Spleen (tissue), 11 donors: ENCODE measurements around the gene NECTIN4. TPM values are rescaled to one million over a fixed set of nuclear protein-coding genes. Genes with fewer than 3 reads are reported as not detected.
A peak's percentile ranks its signal among the peaks of the same experiment; 100 is the strongest.
"Not testable (repeated sequence)": the region's sequence is repeated elsewhere in the genome, so short reads cannot be mapped to it uniquely, and the experiment has no call there.

Source experiments
- DNase-seq: peaks from one replicate; pipeline ENCODE4 v3.0.0-alpha.2; 2020
- H3K27ac ChIP-seq, 8 donors: fragments of 200-600 bp; sonication (generic) in 7 of 8; 1 replicate in 4 of 8; 2 replicates in 4 of 8; pipeline versions ENCODE4 v1.5.0 to v1.8.0; 2016 to 2021; ENCODE audit warnings: inconsistent platforms in 4 of 8, mild to moderate bottlenecking in 4 of 8, moderate library complexity in 1 of 8
- H3K27me3 ChIP-seq, 7 donors: fragments of 200-600 bp; sonication (generic) in 6 of 7; replicated peaks in 1 of 7; 1 replicate in 4 of 7; 2 replicates in 3 of 7; pipeline versions ENCODE4 v1.5.0 to v1.8.0; 2016 to 2021; ENCODE audit warnings: inconsistent platforms in 3 of 7, mild to moderate bottlenecking in 1 of 7
- H3K36me3 ChIP-seq, 6 donors: fragments of 200-600 bp; sonication (generic) in 5 of 6; 1 replicate in 4 of 6; 2 replicates in 2 of 6; pipeline versions ENCODE4 v1.5.0 to v1.8.0; 2016 to 2021; ENCODE audit warnings: inconsistent platforms in 2 of 6
- H3K4me1 ChIP-seq, 6 donors: fragments of 200-600 bp; sonication (generic) in 5 of 6; 1 replicate in 3 of 6; 2 replicates in 3 of 6; pipeline versions ENCODE4 v1.5.0 to v1.8.0; 2016 to 2021; ENCODE audit warnings: inconsistent platforms in 3 of 6
- H3K4me3 ChIP-seq, 8 donors: fragments of 200-600 bp; sonication (generic) in 7 of 8; 1 replicate in 4 of 8; 2 replicates in 4 of 8; pipeline versions ENCODE4 v1.5.0 to v1.8.0; 2016 to 2021; ENCODE audit warnings: inconsistent platforms in 4 of 8, mild to moderate bottlenecking in 4 of 8, moderate library complexity in 2 of 8
- H3K9me3 ChIP-seq, 8 donors: fragments of 200-600 bp; sonication (generic) in 7 of 8; 1 replicate in 4 of 8; 2 replicates in 4 of 8; pipeline versions ENCODE4 v1.5.0 to v1.8.0; 2016 to 2021; ENCODE audit warnings: inconsistent platforms in 4 of 8
- CTCF ChIP-seq, 11 experiments: fragments of 200-600 bp in 7 of 11; fragments of 450-650 bp in 4 of 11; sonication (generic) in 4 of 11; IDR thresholded peaks in 8 of 11; conservative IDR thresholded peaks in 3 of 11; 1 replicate in 7 of 11; 2 replicates in 4 of 11; pipeline versions ENCODE4 v1.4.0 to v1.8.0; 2016 to 2021; ENCODE audit warnings: antibody characterized with exemption in 11 of 11, inconsistent platforms in 4 of 11, mild to moderate bottlenecking in 1 of 11
- POLR2A ChIP-seq, 3 donors: fragments of 450-650 bp; IDR thresholded peaks; one replicate each; pipeline ENCODE4 v1.5.1; 2017; ENCODE audit warnings: antibody characterized with exemption in 3 of 3, mild to moderate bottlenecking in 1 of 3
- POLR2AphosphoS5 ChIP-seq, 3 donors: sonication (generic); formaldehyde crosslinking; IDR thresholded peaks; one replicate each; pipeline ENCODE4 v1.5.1; 2017; ENCODE audit warnings: antibody characterized with exemption in 3 of 3
- WGBS, 5 donors: extraction: QIAGEN DNeasy Blood & Tissue Kit in 3 of 5; methylation state at CpG; one replicate each; pipeline versions ENCODE4 v1.1.5 to v1.1.7; 2013 to 2018; 5-methylcytosine and 5-hydroxymethylcytosine counted together
- intact Hi-C: fragments of 100-400 bp; cut with DNase I; formaldehyde crosslinking; loops from one replicate; pipeline ENCODE4 v1.15.0; 2023; ENCODE audit warnings: low total_unique reads
- polyA plus RNA-seq, 3 donors: library from polyadenylated mRNA; stranded (reverse); fragments of 200-250 nt; gene quantifications; one replicate each; pipeline ENCODE4 v1.2.1, GENCODE V29; 2013
- total RNA-seq, 7 donors: library from RNA; depleted of rRNA in 3 of 7; stranded (reverse); fragments of >200 nt in 3 of 7; fragmentation: NEBNext Ultra II Directional in 4 of 7; extraction: Animal tissue kit (Norgen Biotek cat#: 25700) in 4 of 7; gene quantifications; one replicate each; pipeline versions ENCODE4 v1.1.0 to v1.2.1, GENCODE V29; 2016 to 2021
- donor health status: healthy with polysubstance abuse.
- donor health status: DM: no; HTN: no; CAD: no; lungs with moderate emphysema.
- donor health status: DM: no; HTN: no; CAD: no.
- donor health status: Bipolar disorder and iron deficiency.
- donor health status: healthy.
- donor health status: DM: no; HTN: no; CAD: no.
- donor health status: DM: yes; HTN: yes; CAD: no.

NECTIN4 gene
- total and polyA plus RNA-seq, 10 donors: 0.03 to 0.06 (median 0.04) TPM; not detected in 7

GRCh38 chr1:161066694-161067093, 22.7 kb downstream of the NECTIN4 start:
- DNase-seq: no peak
- TF ChIP-seq POLR2AphosphoS5 (IDR thresholded peaks at IDR 0.05): no peak
- no peak for TF ChIP-seq POLR2A (IDR thresholded peaks at IDR 0.05)
- TF ChIP-seq CTCF (IDR thresholded peaks at IDR 0.05 in 8 of 11, conservative IDR thresholded peaks at IDR 0.05 in 3 of 11): no peak
- WGBS, 5 donors: 46 to 63% (median 46%) methylated on average over 3 of the region's 3 CpGs

GRCh38 chr1:161065681-161066080, 23.7 kb downstream of the NECTIN4 start:
- intact Hi-C loops, DNase-seq, H3K27me3 ChIP-seq, H3K9me3 ChIP-seq: not testable (repeated sequence)
- Histone ChIP-seq H3K27ac (peak overlapping the region in 2 of 8 donors; percentile 97 to 99), H3K4me1 (peaks cover 16 to 95% (median 80%) of the 10 kb centered on the region in 6 donors), H3K36me3 (peaks cover 0 to 63% (median 9%) of the 10 kb centered on the region in 6 donors), H3K4me3 (peak overlapping the region in 2 of 8 donors; percentile 70 to 80)
- 91 to 97% (median 95%) methylated on average over 7 of the region's 7 CpGs for WGBS, 5 donors

More at GRCh38 chr1:161066694-161067093, 22.7 kb downstream of the NECTIN4 start:
- Histone ChIP-seq H3K36me3 (peaks cover 0 to 53% (median 5%) of the 10 kb centered on the region in 6 donors), H3K27me3 (no peaks in the 10 kb centered on the region), H3K4me3 (peak overlapping the region in 4 of 8 donors; percentile 70 to 96 (median 79)), H3K4me1 (peaks cover 16 to 94% (median 75%) of the 10 kb centered on the region in 6 donors), H3K27ac (peak overlapping the region in 6 of 8 donors; percentile 19 to 99 (median 96)), H3K9me3 (no peaks in the 10 kb centered on the region)
- intact Hi-C loops: no loop called here

- Histone ChIP-seq H3K27ac (peak overlapping the region in 1 of 8 donors; percentile 45), H3K4me1 (peaks cover 16 to 97% (median 75%) of the 10 kb centered on the region in 6 donors), H3K36me3 (peaks cover 0 to 80% (median 22%) of the 10 kb centered on the region in 6 donors), H3K4me3 (peak overlapping the region in 1 of 8 donors; percentile 13)
- intact Hi-C loops, DNase-seq, H3K9me3 ChIP-seq, H3K27me3 ChIP-seq: not testable (repeated sequence)
- 68 to 79% (median 74%) methylated on average over 6 of the region's 6 CpGs for WGBS, 5 donors
These were observed 25.4 kb downstream of the NECTIN4 start for GRCh38 chr1:161063936-161064335.

GRCh38 chr1:161061419-161061818, 27.9 kb downstream of the NECTIN4 start:
- H3K9me3 ChIP-seq: no peaks in the 10 kb centered on the region
- H3K27me3 ChIP-seq: no peaks in the 10 kb centered on the region
- H3K4me3 ChIP-seq: no peak overlapping the region
- TF ChIP-seq POLR2A (IDR thresholded peaks at IDR 0.05) (no peak), POLR2AphosphoS5 (IDR thresholded peaks at IDR 0.05) (no peak), CTCF (IDR thresholded peaks at IDR 0.05 in 8 of 11, conservative IDR thresholded peaks at IDR 0.05 in 3 of 11) (no peak)
- intact Hi-C loops: no loop called here
- peaks cover 0 to 95% (median 43%) of the 10 kb centered on the region in 6 donors for H3K36me3 ChIP-seq
- no peak for DNase-seq
- no peak overlapping the region for H3K27ac ChIP-seq
- peaks cover 6 to 93% (median 55%) of the 10 kb centered on the region in 6 donors for H3K4me1 ChIP-seq
- 89 to 99% (median 96%) methylated on average over 4 of the region's 4 CpGs for WGBS, 5 donors

- no peak for DNase-seq
- Histone ChIP-seq H3K27me3 (no peaks in the 10 kb centered on the region), H3K4me1 (peaks cover 0 to 76% (median 35%) of the 10 kb centered on the region in 6 donors), H3K9me3 (no peaks in the 10 kb centered on the region), H3K4me3 (no peak overlapping the region), H3K36me3 (peaks cover 2 to 97% (median 58%) of the 10 kb centered on the region in 6 donors), H3K27ac (peak overlapping the region in 2 of 8 donors; percentile 4 to 28)
- WGBS, 5 donors: 78 to 95% (median 89%) methylated on average over 6 of the region's 6 CpGs
- TF ChIP-seq CTCF (IDR thresholded peaks at IDR 0.05 in 8 of 11, conservative IDR thresholded peaks at IDR 0.05 in 3 of 11) (no peak), POLR2AphosphoS5 (IDR thresholded peaks at IDR 0.05) (no peak), POLR2A (IDR thresholded peaks at IDR 0.05) (no peak)
- intact Hi-C loops: no loop called here
These were observed 30.1 kb downstream of the NECTIN4 start for GRCh38 chr1:161059293-161059692.
